IMR-90 (cell line): ENCODE measurements around the gene GAREM2.

Experiments
- CEBPB ChIP-seq: IDR thresholded peaks from 2 replicates; pipeline ENCODE4 v1.6.1; 2012; ENCODE audit warnings: low read depth, low read length, improper control_type of control experiment
- CTCF ChIP-seq: conservative IDR thresholded peaks from 2 replicates; pipeline ENCODE4 v1.5.1; 2012; ENCODE audit warnings: mild to moderate bottlenecking, low read depth, low read length, improper control_type of control experiment
- MAZ ChIP-seq: IDR thresholded peaks from 2 replicates; pipeline ENCODE4 v1.6.1; 2012; ENCODE audit warnings: low read depth, mild to moderate bottlenecking, low read length, improper control_type of control experiment, moderate library complexity, borderline replicate concordance
- MXI1 ChIP-seq: IDR thresholded peaks from 2 replicates; pipeline ENCODE4 v1.6.1; 2012; ENCODE audit warnings: low read depth, mild to moderate bottlenecking, low read length, moderate library complexity, borderline replicate concordance
- POLR2A ChIP-seq: IDR thresholded peaks from 2 replicates; pipeline ENCODE4 v1.6.1; 2012; ENCODE audit warnings: mild to moderate bottlenecking, low read depth, low read length
- RAD21 ChIP-seq: IDR thresholded peaks from 2 replicates; pipeline ENCODE4 v1.6.1; 2012; ENCODE audit warnings: low read length, improper control_type of control experiment
- RFX5 ChIP-seq: IDR thresholded peaks from 2 replicates; pipeline ENCODE4 v1.8.0; 2012; ENCODE audit warnings: low read depth, mild to moderate bottlenecking, low read length, moderate library complexity

- TF ChIP-seq MXI1 (no peak), RAD21 (no peak), CTCF (no peak), POLR2A (no peak), CEBPB (no peak), RFX5 (no peak), MAZ (no peak)
Observed at GRCh38 chr2:26128176-26128575, 44.7 kb upstream of the GAREM2 start.
